Measurements from ENCODE around the gene PIGU. TPM values are rescaled to one million over a fixed set of nuclear protein-coding genes. Genes with fewer than 3 reads are reported as not detected.

PIGU gene
- total and polyA plus RNA-seq, 2 of the 13 experiments (the other 11 are each of a cell fraction or from before 2014, with no cell fraction given): 45.5 to 231 TPM

DNA sequence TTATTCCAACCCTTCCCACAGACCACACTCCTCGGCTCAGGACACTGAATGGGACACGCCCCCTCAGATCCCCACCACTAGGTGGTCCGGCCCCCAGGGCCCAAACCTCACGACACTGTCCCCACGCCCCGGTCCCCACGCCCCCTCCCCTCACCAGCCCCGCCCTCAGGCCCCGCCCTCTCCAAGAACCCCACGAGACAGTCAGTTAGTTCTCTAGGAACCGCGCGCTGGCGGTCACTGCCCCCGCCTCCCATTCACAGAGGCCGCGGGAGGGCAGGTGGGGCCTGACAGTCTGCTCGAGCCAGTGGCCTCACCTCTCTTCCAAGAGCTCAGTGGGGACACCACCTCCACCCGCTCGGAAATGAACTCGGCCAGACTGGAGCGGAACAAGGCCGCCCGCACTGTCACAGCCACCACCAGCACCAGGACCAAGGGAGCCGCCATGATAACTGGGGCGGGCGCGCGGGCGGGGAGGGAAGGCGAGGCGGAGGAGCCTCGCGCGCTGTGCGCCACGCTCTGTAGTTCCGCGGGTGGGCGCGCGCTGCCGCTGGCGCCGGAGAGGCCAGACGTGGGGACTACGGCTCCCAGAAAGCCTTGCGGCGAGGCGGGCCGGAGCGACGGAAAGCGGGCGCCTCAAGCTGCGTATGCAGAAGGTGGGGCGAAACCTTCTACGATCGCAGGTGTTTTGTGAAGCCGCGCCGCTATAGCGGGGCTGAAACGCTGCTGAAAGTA lies at the start of gene PIGU (continued):
- TF ChIP-seq ZSCAN25 (CRISPR knock-in tag; IDR thresholded peaks at IDR 0.05): peak; percentile 65; the same call in 1 of the 2 replicates
- TF ChIP-seq ESRRA (CRISPR knock-in tag; IDR thresholded peaks at IDR 0.05; ENCODE audit: low read depth): peak; percentile 65
- TF ChIP-seq PCBP1 (IDR thresholded peaks at IDR 0.05; ENCODE audit: borderline replicate concordance, low read depth, low read length): peak; percentile 65; the same call in 1 of the 2 replicates
- peak; percentile 87; the same call in 1 of the 2 replicates for TF ChIP-seq TBP (CRISPR knock-in tag; IDR thresholded peaks at IDR 0.05)
- no peak; the same call in 1 of the 2 replicates for TF ChIP-seq ZNF839 (CRISPR knock-in tag; IDR thresholded peaks at IDR 0.05; ENCODE audit: borderline replicate concordance)
- no peak for TF ChIP-seq TCF12 (IDR thresholded peaks at IDR 0.05)
- TF ChIP-seq TCF12 (CRISPR knock-in tag; IDR thresholded peaks at IDR 0.05): peak; percentile 69
- TF ChIP-seq ETV5 (CRISPR knock-in tag; IDR thresholded peaks at IDR 0.05; ENCODE audit: borderline replicate concordance): peak; percentile 52; the same call in 1 of the 2 replicates
- peak; percentile 97 for TF ChIP-seq ZSCAN30 (CRISPR knock-in tag; IDR thresholded peaks at IDR 0.05)
- TF ChIP-seq DPF2 (CRISPR knock-in tag; IDR thresholded peaks at IDR 0.05; ENCODE audit: borderline replicate concordance, low read depth): no peak
- TF ChIP-seq ATRX (CRISPR knock-in tag; IDR thresholded peaks at IDR 0.05; ENCODE audit: borderline replicate concordance): no peak
- TF ChIP-seq PRDM10 (CRISPR knock-in tag; IDR thresholded peaks at IDR 0.05; ENCODE audit: low read depth): peak; percentile 88
- peak; percentile 38; the same call in 1 of the 2 replicates for TF ChIP-seq ZNF281 (CRISPR knock-in tag; IDR thresholded peaks at IDR 0.05; ENCODE audit: borderline replicate concordance)
- peak; percentile 98 for TF ChIP-seq ZNF790 (CRISPR knock-in tag; IDR thresholded peaks at IDR 0.05; ENCODE audit: borderline replicate concordance)
- TF ChIP-seq ZNF558 (CRISPR knock-in tag; IDR thresholded peaks at IDR 0.05; ENCODE audit: borderline replicate concordance): no peak; the same call in 1 of the 2 replicates
- peak; percentile 88; the same call in 1 of the 2 replicates for TF ChIP-seq ZKSCAN8 (CRISPR knock-in tag; IDR thresholded peaks at IDR 0.05; ENCODE audit: borderline replicate concordance)
- peak; percentile 92 for TF ChIP-seq ZMYM4 (CRISPR knock-in tag; IDR thresholded peaks at IDR 0.05)
- TF ChIP-seq NBN (conservative IDR thresholded peaks at IDR 0.05): no peak
